Skeletal muscle tissue (tissue), 4 donors: ENCODE measurements around the gene ADAMTS17. TPM values are rescaled to one million over a fixed set of nuclear protein-coding genes. Genes with fewer than 3 reads are reported as not detected.

ENCODE experiments used
- H3K27ac ChIP-seq: one replicate; pipeline ENCODE4 v1.7.0; 2013; ENCODE audit warnings: mild to moderate bottlenecking, low read depth, low read length, inconsistent platforms
- H3K27me3 ChIP-seq, 3 donors: one replicate each; pipeline ENCODE4 v1.7.0; 2013; ENCODE audit warnings: low read length in 3 of 3; ENCODE audit not compliant: control insufficient read depth in 3 of 3, insufficient read depth in 3 of 3
- H3K36me3 ChIP-seq, 3 donors: one replicate each; pipeline ENCODE4 v1.7.0; 2013; ENCODE audit warnings: low read length in 3 of 3; ENCODE audit not compliant: control insufficient read depth in 3 of 3, insufficient read depth in 3 of 3
- H3K4me1 ChIP-seq, 3 donors: one replicate each; pipeline ENCODE4 v1.7.0; 2013; ENCODE audit warnings: low read length in 3 of 3, mild to moderate bottlenecking in 3 of 3; ENCODE audit not compliant: control insufficient read depth in 3 of 3, insufficient read depth in 3 of 3
- H3K4me3 ChIP-seq, 3 donors: one replicate each; pipeline ENCODE4 v1.7.0; 2013; ENCODE audit warnings: low read length in 3 of 3
- H3K9ac ChIP-seq, 3 donors: one replicate each; pipeline ENCODE4 v1.7.0; 2013; ENCODE audit warnings: low read length in 3 of 3, mild to moderate bottlenecking in 3 of 3, moderate library complexity in 2 of 3, low read depth in 1 of 3
- H3K9me3 ChIP-seq, 3 donors: one replicate each; pipeline ENCODE4 v1.7.0; 2013; ENCODE audit warnings: low read length in 3 of 3; ENCODE audit not compliant: control insufficient read depth in 3 of 3
- total RNA-seq: library from RNA; depleted of rRNA; stranded (reverse); fragments of >200 nt; gene quantifications from one replicate; pipeline ENCODE4 v1.2.3, GENCODE V29; 2014
- donor health status: Osteomylitis.

Gene ADAMTS17
- total RNA-seq, 1 donor from 2014 or later, result 5.7 TPM

DNA sequence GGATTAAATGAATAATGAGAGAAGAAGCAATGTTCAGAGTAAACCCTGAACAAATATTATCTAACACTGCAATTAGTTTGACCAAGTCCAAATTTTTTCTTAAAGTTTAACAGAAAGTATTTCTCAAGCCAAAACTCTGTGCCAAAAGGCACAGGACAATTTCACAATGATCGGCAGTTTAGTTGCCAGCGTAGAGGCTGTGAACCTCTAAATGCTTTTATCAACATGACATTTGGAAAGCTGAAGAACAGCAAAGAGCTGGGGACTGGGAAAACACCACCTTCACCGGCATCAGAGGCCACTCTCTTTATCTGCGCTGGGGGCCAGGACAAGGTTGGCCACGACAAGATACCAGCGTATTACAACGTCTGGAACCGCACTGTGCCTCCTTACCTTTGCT is 125.6 kb downstream of the ADAMTS17 start:
- Histone ChIP-seq H3K27me3 (no peaks in the 10 kb centered on the region), H3K4me1 (peaks cover 2 to 16% (median 11%) of the 10 kb centered on the region in 3 donors), H3K27ac (no peak overlapping the region)

DNA sequence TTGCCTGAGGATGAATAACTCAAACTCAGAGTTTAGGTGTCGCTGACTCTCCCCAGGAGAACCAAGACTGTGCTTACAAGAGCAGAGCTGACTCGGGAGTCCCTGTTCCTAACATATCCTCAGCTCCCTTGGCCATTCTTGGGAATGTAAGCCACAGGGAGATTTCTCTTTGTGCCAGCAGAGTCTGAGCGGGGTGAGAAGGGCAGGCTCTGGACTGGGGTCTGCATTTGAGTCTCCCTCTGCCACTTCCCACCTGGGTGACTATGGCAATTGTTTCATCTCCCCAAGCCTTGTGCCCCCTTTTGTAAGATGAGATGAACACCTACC is 126.0 kb downstream of the ADAMTS17 start:
- Histone ChIP-seq H3K36me3 (no peaks in the 10 kb centered on the region), H3K9ac (no peak overlapping the region), H3K4me1 (peaks cover 2 to 16% (median 10%) of the 10 kb centered on the region in 3 donors), H3K9me3 (no peaks in the 10 kb centered on the region), H3K4me3 (no peak overlapping the region), H3K27me3 (no peaks in the 10 kb centered on the region), H3K27ac (peak overlapping the region; percentile 17)

More for the DNA sequence above, 125.6 kb downstream of the ADAMTS17 start:
- Histone ChIP-seq H3K36me3 (no peaks in the 10 kb centered on the region), H3K4me3 (no peak overlapping the region), H3K9ac (no peak overlapping the region), H3K9me3 (no peaks in the 10 kb centered on the region)

DNA sequence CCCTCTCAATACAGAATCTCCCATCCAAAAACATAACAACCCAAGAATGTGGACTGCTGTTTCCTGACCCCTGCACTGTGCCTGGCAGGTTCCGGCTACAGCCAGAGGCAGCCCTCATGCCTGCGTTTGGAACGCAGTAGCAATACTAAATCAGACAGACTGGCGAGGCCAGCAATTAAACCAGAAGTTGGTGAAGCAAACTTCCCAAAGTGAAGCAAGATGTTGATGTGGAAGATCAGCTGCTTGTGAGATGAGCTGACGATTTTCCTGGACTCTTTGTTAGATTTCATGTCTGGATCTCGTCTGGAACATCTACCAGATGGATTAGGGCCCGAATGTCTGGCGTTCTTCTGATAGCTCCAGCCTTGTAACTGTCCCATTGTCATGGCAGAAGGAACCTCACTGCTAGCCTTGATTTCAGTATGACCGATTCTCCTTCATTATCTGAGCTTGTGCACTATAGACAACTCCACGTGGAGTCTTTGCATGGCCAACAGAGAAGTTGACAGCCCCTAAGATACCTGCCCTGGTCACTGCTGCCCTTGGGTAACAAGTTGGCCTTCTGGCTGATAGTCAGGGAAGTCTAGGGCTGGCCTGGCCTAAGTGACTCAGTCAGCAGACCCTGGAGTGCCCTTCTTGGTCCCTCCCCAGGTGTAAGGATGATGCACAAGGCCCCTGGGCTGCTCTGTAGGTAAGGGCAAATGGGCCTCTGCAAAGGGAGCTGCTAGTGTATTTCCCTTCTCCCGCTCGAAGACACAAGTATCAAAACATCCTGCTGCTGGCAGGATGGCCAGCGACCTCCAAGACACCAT is 126.5 kb downstream of the ADAMTS17 start:
- peaks cover 2 to 16% (median 10%) of the 10 kb centered on the region in 3 donors for H3K4me1 ChIP-seq
- H3K9ac ChIP-seq, result no peak overlapping the region
- no peaks in the 10 kb centered on the region for H3K27me3 ChIP-seq
- no peak overlapping the region for H3K4me3 ChIP-seq
- H3K9me3 ChIP-seq, result no peaks in the 10 kb centered on the region
- no peaks in the 10 kb centered on the region for H3K36me3 ChIP-seq
- H3K27ac ChIP-seq, result peak overlapping the region; percentile 17

GRCh38 chr15:100211855-100212850 is 129.6 kb downstream of the ADAMTS17 start:
- peaks cover 7 to 19% (median 10%) of the 10 kb centered on the region in 3 donors for H3K4me1 ChIP-seq
- H3K36me3 ChIP-seq, result no peaks in the 10 kb centered on the region
- H3K4me3 ChIP-seq, result no peak overlapping the region
- H3K27ac ChIP-seq, result no peak overlapping the region
- no peaks in the 10 kb centered on the region for H3K27me3 ChIP-seq
- H3K9me3 ChIP-seq, result no peaks in the 10 kb centered on the region
- no peak overlapping the region for H3K9ac ChIP-seq

DNA sequence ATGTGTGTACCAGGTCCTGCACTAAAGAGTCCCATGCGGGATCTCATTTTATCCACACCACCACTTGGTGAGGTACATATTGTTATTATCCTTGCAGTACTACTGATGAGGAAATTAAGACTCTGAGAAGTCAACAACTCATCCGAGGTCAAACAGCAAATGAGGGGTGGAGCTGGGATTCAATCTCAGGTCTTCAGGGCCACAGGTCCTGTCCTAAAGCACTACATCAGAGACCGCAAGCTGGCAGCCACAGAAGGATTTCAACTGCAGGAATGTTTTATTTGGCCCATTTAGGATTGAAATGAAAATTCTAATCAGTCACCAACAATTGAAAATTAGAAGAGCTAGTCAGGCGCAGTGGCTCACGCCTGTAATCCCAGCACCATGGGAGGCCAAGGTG is 131.4 kb downstream of the ADAMTS17 start:
- H3K27ac ChIP-seq, result no peak overlapping the region
- H3K27me3 ChIP-seq, result no peaks in the 10 kb centered on the region
- H3K9ac ChIP-seq, result no peak overlapping the region
- H3K4me1 ChIP-seq, result peaks cover 14 to 29% (median 21%) of the 10 kb centered on the region in 3 donors
- H3K36me3 ChIP-seq, result no peaks in the 10 kb centered on the region
- H3K9me3 ChIP-seq, result no peaks in the 10 kb centered on the region
- no peak overlapping the region for H3K4me3 ChIP-seq

GRCh38 chr15:100208921-100209603 is 132.7 kb downstream of the ADAMTS17 start:
- Histone ChIP-seq H3K9ac (no peak overlapping the region), H3K27ac (no peak overlapping the region), H3K4me3 (no peak overlapping the region), H3K9me3 (no peaks in the 10 kb centered on the region), H3K4me1 (peaks cover 23 to 27% (median 24%) of the 10 kb centered on the region in 3 donors), H3K36me3 (no peaks in the 10 kb centered on the region), H3K27me3 (no peaks in the 10 kb centered on the region)

DNA sequence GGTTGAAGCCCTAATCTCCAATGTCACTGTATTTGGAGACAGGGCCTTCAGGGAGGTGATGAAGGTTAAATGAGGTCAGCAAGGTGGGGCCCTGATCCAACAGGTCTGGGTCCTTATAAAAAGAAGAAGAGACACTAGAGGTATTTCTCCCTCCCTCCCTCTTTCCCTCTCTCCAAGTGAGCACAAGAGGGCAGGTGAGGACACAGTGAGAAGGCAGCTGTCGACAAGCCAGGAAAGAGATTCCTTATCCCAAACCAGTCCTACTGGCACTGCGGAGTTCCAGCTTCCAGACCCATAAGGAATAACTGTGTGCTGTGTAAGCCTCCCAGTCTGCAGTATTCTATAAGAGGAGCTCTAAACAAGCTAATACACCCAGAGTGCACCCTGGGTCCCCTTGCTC is 134.7 kb downstream of the ADAMTS17 start:
- H3K9me3 ChIP-seq, result no peaks in the 10 kb centered on the region
- no peak overlapping the region for H3K27ac ChIP-seq
- H3K9ac ChIP-seq, result peak overlapping the region in 1 of 3 donors; percentile 55

DNA sequence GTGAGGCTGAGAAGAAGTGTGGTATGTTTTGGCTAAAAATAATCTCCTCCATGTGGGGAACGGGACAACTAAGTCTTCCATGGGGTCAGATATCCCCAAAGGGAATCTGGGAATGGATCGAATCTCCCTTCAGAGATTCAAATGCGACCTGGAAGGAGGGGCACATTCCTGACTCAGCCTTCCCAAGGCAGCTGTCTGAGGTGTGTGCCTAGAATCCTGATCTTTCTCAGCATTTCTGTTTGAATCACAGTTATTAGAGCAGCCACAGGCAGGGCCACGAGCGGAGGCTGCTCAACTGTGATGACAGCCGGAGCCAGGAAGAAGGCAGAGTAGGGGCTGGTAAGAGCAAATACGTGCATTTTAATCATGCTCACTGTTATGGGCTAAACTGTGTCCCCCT is 135.1 kb downstream of the ADAMTS17 start:
- Histone ChIP-seq H3K9me3 (no peaks in the 10 kb centered on the region), H3K27me3 (no peaks in the 10 kb centered on the region), H3K36me3 (no peaks in the 10 kb centered on the region), H3K9ac (peak overlapping the region in 1 of 3 donors; percentile 55), H3K4me1 (peaks cover 19 to 22% (median 22%) of the 10 kb centered on the region in 3 donors), H3K27ac (no peak overlapping the region), H3K4me3 (no peak overlapping the region)

More for the DNA sequence above, 134.7 kb downstream of the ADAMTS17 start:
- no peaks in the 10 kb centered on the region for H3K27me3 ChIP-seq
- H3K4me1 ChIP-seq, result peaks cover 22 to 24% (median 24%) of the 10 kb centered on the region in 3 donors
- H3K36me3 ChIP-seq, result no peaks in the 10 kb centered on the region
- H3K4me3 ChIP-seq, result no peak overlapping the region

DNA sequence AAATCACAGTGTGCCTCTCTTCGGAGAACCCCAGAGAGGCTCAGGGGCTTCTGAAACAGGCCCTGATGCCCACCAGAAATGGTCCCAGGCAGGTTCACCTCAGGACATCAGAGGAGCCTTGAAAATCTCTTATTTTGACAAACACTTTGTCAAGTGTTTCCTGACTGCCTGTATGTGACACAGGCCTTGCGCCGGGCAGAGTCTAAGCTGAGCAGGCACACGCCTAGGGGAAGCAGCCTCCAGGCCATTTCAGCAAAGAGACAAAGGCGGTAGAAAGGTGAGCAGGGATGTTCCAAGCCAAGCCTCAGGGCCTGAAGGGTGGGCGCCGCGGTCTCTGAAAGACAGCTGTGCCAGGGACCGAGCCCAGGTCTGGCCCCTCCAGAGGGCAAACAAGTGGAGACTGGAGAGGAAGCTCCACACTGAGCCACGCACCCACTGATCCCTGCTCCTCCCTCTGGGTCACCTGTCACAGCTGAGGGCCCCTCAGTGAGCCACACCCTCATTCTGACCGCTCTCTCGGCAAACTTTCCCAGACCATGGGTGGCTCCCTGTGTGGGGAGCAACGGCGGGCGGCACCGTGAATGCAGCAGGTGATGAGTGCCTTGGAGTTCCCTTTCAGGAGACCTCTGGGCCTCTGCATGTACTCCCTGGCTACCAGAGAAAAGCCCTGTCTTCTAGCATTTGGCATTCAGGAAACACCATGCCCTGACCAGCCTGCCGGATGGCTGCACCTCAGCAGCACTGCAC is 136.1 kb downstream of the ADAMTS17 start:
- Histone ChIP-seq H3K4me3 (no peak overlapping the region), H3K27ac (no peak overlapping the region), H3K4me1 (peaks cover 19 to 22% (median 22%) of the 10 kb centered on the region in 3 donors), H3K9me3 (no peaks in the 10 kb centered on the region), H3K36me3 (no peaks in the 10 kb centered on the region), H3K9ac (no peak overlapping the region), H3K27me3 (no peaks in the 10 kb centered on the region)
